GM12875 (cell line): ENCODE data around the gene NOBOX.

Source experiments
- H3K4me3 ChIP-seq: one replicate; pipeline ENCODE4 v1.5.1; 2011; ENCODE audit warnings: low read depth, low read length, control low read depth
- TF ChIP-seq, protein P1 (sequence below): IDR thresholded peaks from 2 replicates; pipeline ENCODE4 v1.5.1; 2011; ENCODE audit warnings: low read depth, mild to moderate bottlenecking, control low read depth, inconsistent platforms, low read length, moderate library complexity, borderline replicate concordance; ENCODE audit not compliant: insufficient read depth

Gene NOBOX

GRCh38 chr7:144403649-144404061 lies at the start of gene NOBOX:
NOBOX (minus strand) TSS chr7:144403693.
- no peak within 1 kb of the TSS for H3K4me3 ChIP-seq
- TF ChIP-seq, protein P1, sequence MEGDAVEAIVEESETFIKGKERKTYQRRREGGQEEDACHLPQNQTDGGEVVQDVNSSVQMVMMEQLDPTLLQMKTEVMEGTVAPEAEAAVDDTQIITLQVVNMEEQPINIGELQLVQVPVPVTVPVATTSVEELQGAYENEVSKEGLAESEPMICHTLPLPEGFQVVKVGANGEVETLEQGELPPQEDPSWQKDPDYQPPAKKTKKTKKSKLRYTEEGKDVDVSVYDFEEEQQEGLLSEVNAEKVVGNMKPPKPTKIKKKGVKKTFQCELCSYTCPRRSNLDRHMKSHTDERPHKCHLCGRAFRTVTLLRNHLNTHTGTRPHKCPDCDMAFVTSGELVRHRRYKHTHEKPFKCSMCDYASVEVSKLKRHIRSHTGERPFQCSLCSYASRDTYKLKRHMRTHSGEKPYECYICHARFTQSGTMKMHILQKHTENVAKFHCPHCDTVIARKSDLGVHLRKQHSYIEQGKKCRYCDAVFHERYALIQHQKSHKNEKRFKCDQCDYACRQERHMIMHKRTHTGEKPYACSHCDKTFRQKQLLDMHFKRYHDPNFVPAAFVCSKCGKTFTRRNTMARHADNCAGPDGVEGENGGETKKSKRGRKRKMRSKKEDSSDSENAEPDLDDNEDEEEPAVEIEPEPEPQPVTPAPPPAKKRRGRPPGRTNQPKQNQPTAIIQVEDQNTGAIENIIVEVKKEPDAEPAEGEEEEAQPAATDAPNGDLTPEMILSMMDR: no peak

GRCh38 chr7:144452064-144452463 lies 48.6 kb upstream of the NOBOX start:
- TF ChIP-seq, protein P1: no peak
- no peak overlapping the region for H3K4me3 ChIP-seq

GRCh38 chr7:144445590-144445989 lies 42.1 kb upstream of the NOBOX start:
- TF ChIP-seq, protein P1: no peak
- H3K4me3 ChIP-seq: no peak overlapping the region

- TF ChIP-seq, protein P1: no peak
- no peak overlapping the region for H3K4me3 ChIP-seq
Measured at GRCh38 chr7:144439717-144440205, 36.3 kb upstream of the NOBOX start.

- TF ChIP-seq, protein P1: no peak
- no peak overlapping the region for H3K4me3 ChIP-seq
Measured at GRCh38 chr7:144438759-144439158, 35.3 kb upstream of the NOBOX start.

GRCh38 chr7:144437370-144438191 lies 34.1 kb upstream of the NOBOX start:
- TF ChIP-seq, protein P1: peak; percentile 43; the same call in 1 of the 2 replicates
- H3K4me3 ChIP-seq: no peak overlapping the region

GRCh38 chr7:144436500-144436899 lies 33.0 kb upstream of the NOBOX start:
- no peak overlapping the region for H3K4me3 ChIP-seq
- TF ChIP-seq, protein P1: no peak
